GM19452 (cell line): Measurements from ENCODE around the gene HRAS.

ENCODE experiments used
- ATAC-seq: cut with Tn5 transposase; IDR thresholded peaks from one replicate; pipeline ENCODE4 v1.9.1; 2021; ENCODE audit not compliant: unreplicated experiment

HRAS gene

DNA sequence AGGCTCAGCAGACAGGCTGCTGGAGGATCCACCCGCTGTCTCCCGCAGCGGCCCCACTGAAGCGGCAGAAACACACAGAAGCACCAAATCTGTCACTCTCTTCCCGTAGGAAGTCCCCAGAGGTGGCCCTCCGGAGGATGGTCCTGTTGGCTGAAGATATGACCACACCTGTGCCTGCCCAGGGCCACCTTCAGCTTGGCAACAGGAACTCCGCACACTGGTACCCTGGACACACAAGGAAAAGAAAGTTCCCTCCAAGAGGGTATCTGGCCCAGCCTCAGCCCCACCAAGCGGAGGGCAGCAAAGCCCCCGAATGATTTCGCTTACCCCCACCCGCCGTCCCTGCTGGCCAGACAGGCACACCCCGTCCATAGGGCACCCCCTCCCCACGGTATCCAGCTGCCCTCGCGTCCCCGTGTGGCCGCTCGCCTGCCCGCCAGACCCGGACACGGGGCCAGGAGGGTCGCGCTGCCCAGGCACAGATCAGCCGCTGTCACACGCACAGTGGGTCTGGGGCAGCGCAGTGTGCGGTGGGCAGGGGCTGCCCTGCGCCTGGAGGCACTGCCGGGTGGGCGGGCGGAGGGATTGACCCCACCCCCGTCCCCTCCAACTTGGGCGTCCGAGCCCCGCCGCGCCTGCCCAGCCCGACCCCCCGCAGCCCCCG, 32.4 kb upstream of the HRAS start:
- ATAC-seq, result no peak

DNA sequence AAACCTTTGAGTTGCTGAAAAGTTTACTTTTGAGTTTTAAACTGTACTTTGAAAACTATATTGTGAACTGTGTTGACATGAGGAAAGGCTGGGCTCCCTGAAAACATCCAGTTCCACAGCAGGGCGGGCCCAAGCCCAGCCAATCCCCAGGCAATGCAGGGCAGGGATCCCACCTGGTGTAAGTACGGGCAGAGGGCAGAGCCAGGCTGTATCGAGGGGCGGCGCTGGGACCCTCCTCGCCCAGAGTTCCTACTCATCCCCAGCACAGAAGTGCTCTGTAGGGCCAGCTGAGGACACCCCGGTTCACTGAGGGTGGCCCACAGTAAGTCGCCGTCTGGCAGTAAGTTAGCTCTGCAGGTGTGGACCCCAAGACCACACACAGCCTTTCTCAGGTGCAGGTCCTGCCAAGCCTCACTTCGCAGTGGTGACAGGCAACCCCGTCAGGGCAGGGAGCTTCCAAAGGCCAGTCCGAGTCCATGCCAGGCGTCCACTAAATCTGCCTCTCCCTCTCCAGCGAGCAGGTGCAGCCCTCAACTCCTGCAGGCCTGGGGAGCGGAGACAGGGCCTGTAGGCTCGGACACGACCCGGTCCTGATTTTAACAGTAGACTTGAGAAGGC, 31.7 kb upstream of the HRAS start:
- no peak for ATAC-seq

DNA sequence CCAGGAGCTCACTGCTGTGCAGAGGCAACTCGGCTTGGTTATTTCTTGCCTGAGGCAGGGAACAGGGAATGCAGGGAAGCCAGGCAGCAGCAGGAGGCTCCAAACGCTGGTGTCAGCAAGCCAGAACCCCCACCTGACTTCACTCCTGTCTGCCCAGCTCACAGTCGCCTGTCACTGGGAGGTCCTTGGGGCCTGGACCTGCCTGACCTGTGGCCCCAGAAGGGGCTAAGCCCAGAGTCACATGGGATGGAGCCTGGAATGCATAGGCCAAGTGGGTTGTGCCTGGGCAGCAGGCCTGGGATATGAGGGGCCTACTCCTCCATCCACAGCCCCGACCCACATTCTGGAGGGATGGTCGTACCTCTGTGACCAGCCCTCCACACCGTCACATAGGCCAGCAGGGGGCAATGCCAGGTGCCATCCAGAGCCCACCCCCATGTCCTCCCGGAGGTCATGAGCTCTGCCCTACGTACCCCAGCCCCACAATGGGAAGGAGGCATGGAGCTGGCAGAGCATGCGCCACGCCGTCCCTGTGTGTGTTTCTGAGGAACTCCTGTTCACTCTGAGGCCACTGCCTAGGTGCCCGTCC, 30.6 kb upstream of the HRAS start:
- ATAC-seq, result no peak

DNA sequence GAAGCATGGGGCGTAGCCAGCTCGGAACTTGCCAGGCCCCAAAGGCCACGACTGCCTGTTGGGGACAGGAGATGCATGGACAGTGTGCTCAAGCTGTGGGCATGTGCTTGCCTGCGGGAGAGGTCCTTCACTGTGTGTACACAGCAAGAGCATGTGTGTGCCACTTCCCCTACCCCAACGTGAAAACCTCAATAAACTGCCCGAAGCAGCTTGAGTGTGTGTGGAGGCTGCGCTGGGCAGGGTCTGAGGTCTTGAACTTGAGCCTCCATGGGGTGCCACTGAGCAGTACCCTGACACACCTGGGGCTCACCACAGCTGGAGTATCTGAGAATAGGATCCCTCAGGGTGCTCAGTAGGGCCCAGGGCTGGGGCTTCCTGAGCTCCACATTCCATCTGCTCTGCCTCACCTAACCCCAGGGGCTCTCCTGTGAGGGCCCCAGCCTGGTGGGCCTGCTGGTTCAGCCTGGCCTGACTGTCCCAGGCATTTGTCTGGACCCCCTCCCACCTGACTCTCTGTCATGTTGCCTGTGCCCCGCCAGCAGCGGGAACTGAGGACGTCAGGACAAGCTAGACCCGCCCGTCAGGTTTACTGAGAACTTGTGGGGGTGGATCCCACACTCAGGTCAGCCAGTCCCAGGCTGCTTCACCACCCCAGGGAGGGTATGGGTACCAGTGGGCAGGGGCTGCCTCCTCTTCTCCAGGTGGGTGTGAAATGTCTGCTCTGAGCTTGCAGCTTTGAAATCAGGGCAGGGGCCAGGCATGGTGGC, 28.6 kb upstream of the HRAS start:
- no peak for ATAC-seq

DNA sequence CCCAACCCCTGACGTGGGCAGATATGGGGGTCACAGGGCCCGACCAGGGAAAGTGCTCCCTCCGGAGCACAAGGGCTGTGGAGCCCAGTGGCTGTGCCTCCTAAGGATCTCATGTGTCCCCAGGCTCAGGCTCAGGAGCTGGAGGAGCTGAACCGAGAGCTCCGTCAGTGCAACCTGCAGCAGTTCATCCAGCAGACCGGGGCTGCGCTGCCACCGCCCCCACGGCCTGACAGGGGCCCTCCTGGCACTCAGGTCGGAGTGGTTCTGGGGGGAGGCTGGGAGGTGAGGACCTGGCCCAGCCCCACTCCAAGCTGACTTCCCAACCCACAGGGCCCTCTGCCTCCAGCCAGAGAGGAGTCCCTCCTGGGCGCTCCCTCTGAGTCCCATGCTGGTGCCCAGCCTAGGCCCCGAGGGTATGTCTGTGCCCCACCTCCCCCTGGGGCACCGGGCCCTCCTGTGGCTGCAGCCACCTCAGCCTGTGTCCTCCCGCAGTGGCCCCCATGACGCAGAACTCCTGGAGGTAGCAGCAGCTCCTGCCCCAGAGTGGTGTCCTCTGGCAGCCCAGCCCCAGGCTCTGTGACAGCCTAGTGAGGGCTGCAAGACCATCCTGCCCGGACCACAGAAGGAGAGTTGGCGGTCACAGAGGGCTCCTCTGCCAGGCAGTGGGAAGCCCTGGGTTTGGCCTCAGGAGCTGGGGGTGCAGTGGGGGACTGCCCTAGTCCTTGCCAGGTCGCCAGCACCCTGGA, 27.9 kb upstream of the HRAS start:
- ATAC-seq, result no peak

DNA sequence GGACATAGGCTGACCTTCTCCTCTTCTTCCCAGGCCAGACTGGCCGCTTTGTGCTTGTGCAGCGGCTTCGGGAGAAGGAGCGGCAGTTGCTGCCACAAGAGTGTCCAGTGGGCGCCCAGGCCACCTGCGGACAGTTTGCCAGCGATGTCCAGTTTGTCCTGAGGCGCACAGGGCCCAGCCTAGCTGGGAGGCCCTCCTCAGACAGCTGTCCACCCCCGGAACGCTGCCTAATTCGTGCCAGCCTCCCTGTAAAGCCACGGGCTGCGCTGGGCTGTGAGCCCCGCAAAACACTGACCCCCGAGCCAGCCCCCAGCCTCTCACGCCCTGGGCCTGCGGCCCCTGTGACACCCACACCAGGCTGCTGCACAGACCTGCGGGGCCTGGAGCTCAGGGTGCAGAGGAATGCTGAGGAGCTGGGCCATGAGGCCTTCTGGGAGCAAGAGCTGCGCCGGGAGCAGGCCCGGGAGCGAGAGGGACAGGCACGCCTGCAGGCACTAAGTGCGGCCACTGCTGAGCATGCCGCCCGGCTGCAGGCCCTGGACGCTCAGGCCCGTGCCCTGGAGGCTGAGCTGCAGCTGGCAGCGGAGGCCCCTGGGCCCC, 26.8 kb upstream of the HRAS start:
- ATAC-seq, result no peak

DNA sequence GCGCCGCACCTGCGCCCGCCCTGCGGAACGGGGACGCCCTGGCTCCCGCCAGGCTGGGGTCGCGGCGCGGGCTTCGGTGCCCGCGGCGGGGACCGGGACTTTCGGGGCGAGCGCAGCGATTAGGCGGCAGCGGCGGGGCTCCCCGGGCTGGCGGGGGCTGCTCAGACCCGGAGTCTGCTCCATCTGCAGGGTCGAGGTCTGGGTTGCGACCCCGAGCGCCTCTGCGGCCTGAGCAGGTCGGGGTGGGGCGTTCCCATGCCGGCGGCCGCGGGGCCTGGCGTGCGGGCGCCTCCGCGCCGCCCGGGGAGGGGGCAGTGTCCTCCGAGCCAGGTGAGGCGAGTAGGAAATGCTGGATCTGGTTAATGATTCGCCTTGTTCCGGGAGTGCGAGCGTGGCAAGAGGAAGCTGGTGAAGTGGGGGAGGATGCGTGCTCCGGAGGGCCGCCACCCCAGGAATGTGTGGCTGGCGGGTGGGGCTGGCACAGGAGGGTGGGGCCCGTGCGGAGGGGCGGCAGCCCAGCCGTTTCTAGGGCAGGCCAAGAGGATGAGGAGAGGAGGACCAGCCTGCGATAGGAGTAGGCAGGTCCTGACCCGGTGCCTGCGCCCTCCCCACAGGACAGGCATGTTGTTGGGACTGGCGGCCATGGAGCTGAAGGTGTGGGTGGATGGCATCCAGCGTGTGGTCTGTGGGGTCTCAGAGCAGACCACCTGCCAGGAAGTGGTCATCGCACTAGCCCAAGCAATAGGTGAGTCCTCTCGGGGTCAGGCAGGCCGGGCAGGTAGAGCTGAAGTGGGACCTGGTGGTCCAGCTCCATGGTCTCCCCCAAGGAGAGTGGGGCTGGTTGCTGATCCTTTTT, 26.0 kb upstream of the HRAS start:
- peak; percentile 12 for ATAC-seq

DNA sequence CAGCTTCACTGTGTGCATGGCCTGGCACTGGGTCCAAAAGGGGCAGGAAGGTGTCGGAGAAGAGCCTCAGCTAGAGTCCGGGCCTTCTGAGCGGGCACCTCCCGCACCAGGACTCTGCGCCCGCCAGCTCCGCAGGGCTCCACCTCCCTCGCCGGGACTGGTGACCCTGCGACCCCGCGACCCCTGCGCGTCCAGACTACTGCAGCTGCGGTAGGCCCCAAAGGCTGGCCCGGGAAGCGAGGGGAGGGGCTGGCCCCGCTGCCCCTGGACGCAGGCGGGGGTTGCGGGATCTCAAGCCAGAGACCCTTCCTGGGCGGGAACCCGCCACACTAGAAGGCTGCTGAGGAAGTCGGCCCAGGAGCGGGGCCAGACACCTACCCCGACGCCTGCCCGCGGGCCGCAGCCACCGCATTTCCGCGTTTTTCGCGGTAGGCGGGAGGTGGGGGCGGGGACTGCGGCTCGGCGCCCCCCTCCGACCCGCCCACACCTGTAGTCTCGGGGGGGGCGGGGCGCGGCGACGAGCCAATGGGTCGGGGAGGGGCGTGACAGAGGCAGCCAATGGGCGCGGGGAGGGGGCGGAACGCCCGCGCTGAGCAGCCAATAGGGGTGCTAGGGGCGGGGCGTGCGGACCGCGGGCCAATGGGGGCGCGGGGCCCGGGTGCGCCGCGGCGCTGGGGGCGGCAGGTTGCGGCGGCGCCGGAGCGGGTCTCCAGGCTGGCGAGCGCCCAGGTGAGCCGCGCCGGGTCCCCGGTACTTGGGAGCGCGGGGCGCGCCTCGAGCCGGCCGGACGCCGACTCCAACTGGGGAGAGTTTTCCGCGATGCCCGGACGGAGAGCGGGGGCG, 25.1 kb upstream of the HRAS start, which contains the start of the genes LMNTD2 and RASSF7:
TSS of gene LMNTD2 (minus strand) at position 434 of the 843 bp plus-strand sequence. CDS start at position 412, 22 bp downstream.
TSS of gene RASSF7 (plus strand) at position 666 of the 843 bp plus-strand sequence. CDS start 799 bp downstream, outside the sequence.
- ATAC-seq, result peak; percentile 76

DNA sequence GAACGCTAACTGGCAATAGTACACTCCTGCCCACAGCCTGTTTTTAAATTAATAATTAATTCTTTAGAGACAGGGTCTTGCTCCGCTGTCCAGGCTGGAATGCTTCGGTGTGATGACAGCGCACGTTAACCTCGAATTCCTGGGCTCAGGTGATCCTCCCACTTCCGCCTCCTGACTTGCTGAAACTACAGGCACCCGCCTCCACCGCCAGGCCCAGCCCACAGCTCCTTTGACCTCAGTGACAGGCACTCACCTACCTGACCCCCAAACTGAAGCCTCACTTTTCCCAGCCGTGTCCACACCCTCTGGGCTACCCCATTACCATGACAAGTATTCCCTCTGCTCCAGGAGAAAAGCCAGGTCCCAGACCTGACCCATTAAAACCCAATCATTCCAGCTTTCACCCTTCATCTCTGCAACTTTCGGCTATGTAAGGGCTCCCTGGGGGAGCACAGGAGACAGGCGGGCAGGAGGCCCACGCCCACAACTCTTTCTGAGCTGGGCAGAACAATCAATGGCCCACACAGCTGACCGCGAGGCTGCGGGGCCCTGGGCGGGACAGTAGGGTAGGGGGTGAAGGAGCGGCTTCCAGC, 24.4 kb upstream of the HRAS start:
- ATAC-seq, result no peak

DNA sequence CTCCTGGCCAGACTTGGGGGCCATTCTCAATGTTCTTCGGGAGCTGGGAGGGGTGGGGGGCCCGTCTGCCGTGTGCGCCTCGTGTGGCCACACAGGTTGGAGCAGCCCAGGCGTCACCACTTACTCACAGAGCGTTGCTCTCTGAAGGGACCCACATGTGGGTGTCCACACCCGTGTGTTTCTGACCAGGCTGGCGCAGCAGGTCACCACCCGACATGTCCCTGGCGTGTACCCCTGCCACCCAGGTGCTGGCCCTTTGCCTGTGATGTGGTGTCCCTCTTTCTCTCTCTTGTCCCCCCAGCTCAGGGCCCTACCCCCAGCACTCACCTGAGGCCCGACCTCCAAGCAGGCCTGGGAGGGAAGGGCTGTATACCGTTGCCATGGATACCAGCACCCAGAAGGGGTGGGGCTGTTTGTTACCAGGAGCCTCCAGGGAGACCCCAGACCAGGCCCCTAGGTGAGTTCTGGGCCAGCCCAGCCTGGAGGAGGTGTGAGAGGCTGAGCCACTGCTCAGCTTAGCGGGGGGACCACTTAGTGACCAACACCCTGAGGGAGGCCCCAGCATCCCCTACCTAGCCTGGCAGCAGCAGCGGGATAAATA, 23.7 kb upstream of the HRAS start:
- ATAC-seq, result no peak

DNA sequence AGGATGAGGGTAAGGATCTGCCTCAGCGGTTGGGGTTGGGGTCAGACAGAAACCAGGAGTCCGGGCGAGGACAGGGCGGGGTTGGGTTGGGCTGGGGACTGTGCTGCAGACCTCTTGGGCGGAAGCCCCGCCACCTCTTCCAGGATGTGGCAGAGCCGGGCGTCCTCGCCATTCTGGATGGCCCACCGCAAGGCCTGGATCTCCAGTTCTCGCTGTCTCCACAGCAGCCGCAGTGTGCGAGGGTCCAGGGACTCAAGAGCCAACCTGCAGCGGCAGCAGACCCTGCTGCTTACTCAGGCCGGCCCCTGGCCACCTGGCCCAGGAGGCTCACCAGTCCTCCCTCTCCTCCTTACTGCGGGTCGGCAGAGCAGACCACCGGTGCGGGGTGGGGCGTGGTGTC, 23.1 kb upstream of the HRAS start:
- ATAC-seq, result no peak

DNA sequence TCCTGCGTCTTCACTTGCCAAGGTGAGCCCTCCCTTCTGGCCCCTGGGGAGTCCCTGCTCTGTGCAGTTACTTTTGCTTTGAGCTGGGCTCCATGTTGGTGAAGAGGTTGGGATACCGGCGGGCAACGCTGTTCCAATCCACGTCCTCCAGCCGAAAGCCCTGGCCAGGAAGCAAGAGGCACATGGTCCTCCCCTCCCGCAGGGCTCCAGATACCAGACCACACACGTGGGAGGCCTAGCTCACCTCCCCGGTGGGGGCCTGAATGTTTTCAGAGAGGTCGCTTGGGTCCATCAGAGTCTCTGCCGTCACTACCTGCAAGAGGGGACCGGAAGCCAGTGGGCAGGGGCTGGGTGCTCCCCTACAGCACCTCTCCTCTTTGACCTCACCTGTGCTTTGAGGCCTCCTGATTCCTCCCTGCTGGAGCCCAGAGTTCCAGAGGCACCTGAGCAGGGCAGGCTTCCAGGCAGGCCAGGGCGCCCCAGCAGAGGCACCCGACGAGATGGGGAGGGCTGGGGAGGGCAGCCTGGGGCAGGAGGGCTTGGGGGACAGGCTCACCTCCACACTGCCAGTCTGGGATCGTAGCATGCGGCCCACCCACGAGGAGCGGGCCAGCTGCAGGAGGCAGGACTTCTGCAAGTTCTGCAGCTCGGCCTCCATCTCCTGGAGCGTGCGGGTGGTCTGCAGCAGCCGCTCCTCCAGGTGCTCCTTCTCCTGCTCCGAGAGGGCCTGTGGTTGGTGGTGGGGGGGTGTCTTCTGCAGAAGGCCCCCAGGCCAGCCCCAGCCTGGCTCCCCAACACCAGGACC, 22.2 kb upstream of the HRAS start:
- ATAC-seq, result no peak

DNA sequence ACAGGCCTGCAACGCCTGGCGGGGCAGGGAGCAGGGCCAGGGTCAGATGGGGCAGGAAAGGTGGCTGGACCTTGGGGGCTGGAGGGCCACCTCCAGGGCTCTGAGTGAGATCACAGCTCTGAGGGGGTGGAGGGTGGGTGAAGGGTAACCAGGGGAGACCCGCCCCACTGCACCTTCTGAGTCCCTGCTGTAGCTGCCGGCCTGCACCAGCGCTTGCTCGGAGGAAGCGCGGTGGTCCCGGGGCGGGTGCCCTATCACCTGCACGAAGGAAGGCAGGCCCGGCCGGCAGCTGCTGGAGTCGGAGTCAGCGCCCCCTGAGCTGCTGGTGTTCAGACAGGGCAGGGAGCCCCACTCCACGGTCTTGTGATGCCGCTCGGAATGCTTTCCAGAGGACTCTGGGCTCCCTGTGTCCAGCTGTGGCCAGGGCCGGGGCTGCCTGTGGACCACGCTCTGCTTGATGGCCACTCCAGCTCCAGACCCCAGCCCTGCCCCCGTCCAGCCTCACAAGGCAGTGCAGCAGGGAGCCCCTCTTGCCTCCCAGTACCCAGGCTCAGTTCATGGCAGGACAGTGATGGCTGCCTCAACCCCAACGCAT, 21.4 kb upstream of the HRAS start:
- no peak for ATAC-seq

DNA sequence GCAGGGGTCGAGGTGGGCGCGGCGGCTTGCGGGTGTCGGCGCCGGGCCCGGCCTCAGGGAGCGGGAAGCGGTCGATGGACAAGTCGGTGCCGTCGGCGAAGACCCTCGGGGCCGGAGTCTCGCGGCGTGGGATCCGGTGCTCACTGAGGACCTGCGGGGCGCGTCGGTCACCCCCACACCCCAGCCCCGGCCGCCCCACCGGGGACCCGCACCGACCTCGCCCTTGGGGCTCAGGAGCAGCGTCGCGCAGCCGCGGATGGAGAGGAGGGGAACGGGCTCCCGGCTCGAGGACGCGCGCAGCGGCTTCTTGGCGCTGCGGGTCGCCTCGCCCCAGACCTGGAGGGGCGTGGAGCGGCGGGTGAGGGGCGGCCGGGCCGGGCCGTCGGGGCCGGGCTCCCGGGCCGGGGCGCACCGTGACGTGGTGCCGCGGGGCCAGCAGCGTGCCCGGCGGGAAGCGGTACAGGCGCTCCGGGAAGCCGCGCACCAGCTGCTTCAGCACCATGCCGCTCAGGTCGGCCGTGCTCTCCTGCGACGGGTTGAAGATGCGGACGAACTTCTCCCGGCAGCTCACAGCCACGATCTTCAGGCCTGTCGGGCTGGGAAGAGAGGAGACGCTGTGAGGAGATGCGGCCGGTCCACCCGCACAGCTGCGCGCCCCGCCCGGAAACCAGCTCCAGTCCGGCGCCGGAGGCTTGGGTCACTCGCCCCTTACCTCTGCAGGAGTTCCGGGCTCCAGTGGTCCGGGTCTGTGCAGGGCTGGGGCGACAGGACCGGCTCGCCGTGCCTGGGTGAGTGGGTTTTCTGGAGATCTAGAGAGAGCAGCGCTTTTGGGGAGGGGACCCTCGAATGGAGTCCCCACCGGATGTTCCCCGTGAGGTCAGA, 20.6 kb upstream of the HRAS start:
- no peak for ATAC-seq

DNA sequence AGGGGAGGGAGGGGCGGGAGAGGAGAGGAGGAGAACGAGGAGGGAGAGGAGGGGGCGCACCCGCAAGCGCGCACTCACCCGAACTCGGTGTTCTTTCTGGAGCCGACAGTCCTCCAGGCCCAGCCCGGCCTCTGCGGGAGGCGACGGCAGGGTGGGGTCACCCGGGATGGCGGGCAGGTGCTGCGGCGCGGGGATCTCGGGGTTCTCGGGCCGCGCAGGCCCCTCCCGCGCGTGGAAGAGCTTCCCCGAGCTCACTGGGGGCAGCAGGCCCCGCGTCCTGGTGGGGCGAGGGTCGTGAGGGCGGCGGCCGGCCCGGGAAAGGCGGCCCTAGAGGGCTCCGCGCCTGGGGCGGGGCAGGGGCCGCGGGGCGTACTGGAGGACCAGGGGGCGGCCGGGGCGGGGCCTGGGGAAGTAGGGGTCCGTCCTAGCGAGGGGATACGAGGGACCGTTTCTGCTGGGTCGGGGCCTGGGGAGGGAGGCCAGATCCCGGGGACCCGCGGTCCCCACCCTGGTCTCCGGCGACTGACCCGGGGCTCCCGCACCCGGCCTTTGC, 19.9 kb upstream of the HRAS start:
- no peak for ATAC-seq
